ENCODE measurements around the gene CRACDL. TPM values are rescaled to one million over a fixed set of nuclear protein-coding genes. Genes with fewer than 3 reads are reported as not detected.
"Not testable (repeated sequence)": the region's sequence is repeated elsewhere in the genome, so short reads cannot be mapped to it uniquely, and the experiment has no call there.

CRACDL gene
- total RNA-seq, 4 donors from 2014 or later: 0.94 to 5.8 (median 1.8) TPM

DNA sequence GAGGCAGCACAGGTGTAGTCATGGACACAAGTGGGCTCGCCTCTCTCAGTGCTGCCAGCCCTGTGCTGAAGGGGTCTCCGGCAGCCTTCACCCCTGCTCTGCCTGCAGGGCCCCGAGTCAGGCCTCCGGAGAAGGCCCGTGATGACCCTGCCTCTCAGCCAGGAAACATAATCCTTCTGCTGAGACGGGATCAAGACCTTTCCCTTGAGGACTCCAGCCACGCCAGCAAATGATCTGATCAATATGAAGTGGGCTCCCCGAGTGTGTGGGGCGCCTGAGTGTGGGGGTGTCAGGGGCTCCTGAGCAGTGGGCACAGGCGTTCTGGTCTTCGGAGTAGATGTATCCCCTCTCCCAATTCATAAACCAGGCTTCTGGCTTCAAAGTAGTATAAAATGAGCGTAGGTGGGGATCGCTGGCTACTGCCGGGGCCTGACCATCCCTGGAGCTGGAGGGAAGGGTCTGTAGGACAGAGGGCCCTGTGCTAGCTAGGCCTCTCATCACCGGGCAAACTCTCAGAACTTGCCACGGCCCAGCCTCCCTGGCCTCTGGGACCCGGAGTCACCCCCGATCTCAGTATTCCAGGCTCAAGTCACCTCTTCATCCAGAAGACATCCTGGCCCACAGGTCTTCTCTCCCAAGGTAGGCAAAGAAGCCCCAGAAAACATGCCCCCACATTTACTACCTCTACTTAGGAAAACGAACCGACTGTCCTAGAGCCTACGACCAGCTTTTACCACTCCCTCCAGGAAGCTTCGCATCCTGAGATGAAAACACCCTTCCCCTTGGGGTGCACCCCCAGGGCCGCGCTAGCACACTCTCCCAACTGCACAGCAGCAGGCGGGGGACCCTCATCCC, 33.6 kb downstream of the CRACDL start:
- no peak for TF ChIP-seq POLR2AphosphoS5 (IDR thresholded peaks at IDR 0.05)
- TF ChIP-seq POLR2A (IDR thresholded peaks at IDR 0.05): no peak
- TF ChIP-seq, protein P1, sequence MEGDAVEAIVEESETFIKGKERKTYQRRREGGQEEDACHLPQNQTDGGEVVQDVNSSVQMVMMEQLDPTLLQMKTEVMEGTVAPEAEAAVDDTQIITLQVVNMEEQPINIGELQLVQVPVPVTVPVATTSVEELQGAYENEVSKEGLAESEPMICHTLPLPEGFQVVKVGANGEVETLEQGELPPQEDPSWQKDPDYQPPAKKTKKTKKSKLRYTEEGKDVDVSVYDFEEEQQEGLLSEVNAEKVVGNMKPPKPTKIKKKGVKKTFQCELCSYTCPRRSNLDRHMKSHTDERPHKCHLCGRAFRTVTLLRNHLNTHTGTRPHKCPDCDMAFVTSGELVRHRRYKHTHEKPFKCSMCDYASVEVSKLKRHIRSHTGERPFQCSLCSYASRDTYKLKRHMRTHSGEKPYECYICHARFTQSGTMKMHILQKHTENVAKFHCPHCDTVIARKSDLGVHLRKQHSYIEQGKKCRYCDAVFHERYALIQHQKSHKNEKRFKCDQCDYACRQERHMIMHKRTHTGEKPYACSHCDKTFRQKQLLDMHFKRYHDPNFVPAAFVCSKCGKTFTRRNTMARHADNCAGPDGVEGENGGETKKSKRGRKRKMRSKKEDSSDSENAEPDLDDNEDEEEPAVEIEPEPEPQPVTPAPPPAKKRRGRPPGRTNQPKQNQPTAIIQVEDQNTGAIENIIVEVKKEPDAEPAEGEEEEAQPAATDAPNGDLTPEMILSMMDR (IDR thresholded peaks at IDR 0.05): no peak
- no peak for TF ChIP-seq EP300 (IDR thresholded peaks at IDR 0.05)
- ATAC-seq: no peak
- Histone ChIP-seq H3K9me3 (no peaks in the 10 kb centered on the region), H3K27ac (no peak overlapping the region), H3K4me3 (no peak overlapping the region), H3K36me3 (no peaks in the 10 kb centered on the region), H3K27me3 (no peaks in the 10 kb centered on the region), H3K4me1 (no peaks in the 10 kb centered on the region)
- 72 to 80% methylated on average over 1 to 12 of the region's 25 CpGs for WGBS, 2 donors (ENCODE audit: low coverage in 1 of 2)

DNA sequence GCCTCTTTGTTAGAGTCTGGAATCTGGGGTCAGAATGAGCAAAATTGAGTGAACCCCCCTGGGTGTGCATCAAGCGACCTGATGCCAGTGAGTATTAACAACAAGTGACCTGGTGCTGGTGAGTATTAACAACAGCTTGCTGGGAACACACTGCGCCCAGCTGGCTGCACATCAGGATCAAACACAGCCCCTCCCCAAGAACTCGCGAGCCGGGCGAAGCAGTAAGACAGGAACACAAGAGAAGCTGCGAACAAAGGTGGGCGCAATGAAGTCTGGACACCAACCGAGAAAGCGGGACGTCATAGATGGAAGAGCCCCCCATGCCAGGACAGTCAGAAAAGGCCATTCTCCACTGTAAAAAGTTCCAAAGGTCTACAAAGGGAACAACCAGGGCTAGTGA, 34.3 kb downstream of the CRACDL start:
- H3K27me3 ChIP-seq: no peaks in the 10 kb centered on the region
- no peak overlapping the region for H3K4me3 ChIP-seq
- H3K4me1 ChIP-seq: no peaks in the 10 kb centered on the region
- no peak for ATAC-seq
- TF ChIP-seq EP300 (IDR thresholded peaks at IDR 0.05) (no peak), POLR2A (IDR thresholded peaks at IDR 0.05) (no peak), POLR2AphosphoS5 (IDR thresholded peaks at IDR 0.05) (no peak)
- TF ChIP-seq, protein P1 (IDR thresholded peaks at IDR 0.05): no peak
- H3K27ac ChIP-seq: no peak overlapping the region
- 92 to 95% methylated on average over 2 to 7 of the region's 11 CpGs for WGBS, 2 donors (ENCODE audit: low coverage in 1 of 2)
- no peaks in the 10 kb centered on the region for H3K36me3 ChIP-seq
- H3K9me3 ChIP-seq: no peaks in the 10 kb centered on the region

DNA sequence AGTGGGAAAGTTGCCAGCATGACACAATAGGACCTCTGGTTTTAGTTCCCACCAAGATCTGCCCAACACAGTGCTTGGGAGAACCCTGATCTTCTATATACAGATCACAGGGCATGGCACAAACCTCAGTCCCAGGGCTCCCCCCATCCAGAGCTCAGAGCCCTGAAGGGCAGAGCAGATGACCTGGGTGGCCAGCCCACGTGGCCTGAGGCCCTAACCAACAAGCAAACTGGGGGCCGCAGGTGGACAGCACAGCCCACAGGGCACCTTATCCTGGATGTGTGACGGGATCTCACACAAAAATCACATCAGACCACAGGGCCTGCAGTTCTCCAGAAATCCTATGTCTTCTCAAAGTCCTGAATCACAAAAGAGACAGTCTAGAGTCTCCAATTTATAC, 34.7 kb downstream of the CRACDL start:
- Histone ChIP-seq H3K36me3 (no peaks in the 10 kb centered on the region), H3K9me3 (no peaks in the 10 kb centered on the region), H3K27ac (no peak overlapping the region), H3K27me3 (no peaks in the 10 kb centered on the region), H3K4me3 (no peak overlapping the region), H3K4me1 (no peaks in the 10 kb centered on the region)
- TF ChIP-seq POLR2A (IDR thresholded peaks at IDR 0.05) (no peak), EP300 (IDR thresholded peaks at IDR 0.05) (no peak), POLR2AphosphoS5 (IDR thresholded peaks at IDR 0.05) (no peak)
- TF ChIP-seq, protein P1 (IDR thresholded peaks at IDR 0.05): no peak
- no peak for ATAC-seq
- WGBS, 2 donors (ENCODE audit: low coverage in 1 of 2): no CpG with 5 or more reads among the region's 3 CpGs

DNA sequence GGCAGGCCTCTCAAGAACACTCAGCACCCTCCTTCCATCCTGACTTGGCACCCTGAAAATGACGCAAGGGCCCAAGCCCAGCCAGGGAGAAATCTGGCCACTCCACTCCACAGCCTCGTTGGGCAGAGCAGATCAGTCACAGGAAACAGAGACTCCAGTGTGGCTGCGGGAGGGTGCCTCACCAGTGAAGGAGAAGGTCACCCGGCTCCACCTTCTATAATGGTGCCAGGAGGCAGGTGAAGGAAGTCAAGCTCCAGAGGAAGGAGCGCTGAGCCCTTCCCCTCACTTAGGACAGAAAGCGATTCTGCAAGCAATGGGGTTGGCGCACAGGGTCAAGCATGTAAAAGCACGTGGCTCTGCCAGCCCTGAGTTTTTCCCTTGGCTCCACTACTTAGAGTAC, 35.3 kb downstream of the CRACDL start:
- WGBS, 2 donors (ENCODE audit: low coverage in 1 of 2): 96% methylated on average over 3 of the region's 8 CpGs; no CpG with 5 or more reads in 1 of the 2 donors
- Histone ChIP-seq H3K4me1 (no peaks in the 10 kb centered on the region), H3K27me3 (no peaks in the 10 kb centered on the region), H3K4me3 (no peak overlapping the region), H3K36me3 (no peaks in the 10 kb centered on the region), H3K9me3 (no peaks in the 10 kb centered on the region), H3K27ac (no peak overlapping the region)
- ATAC-seq: no peak
- TF ChIP-seq, protein P1 (IDR thresholded peaks at IDR 0.05): no peak
- TF ChIP-seq EP300 (IDR thresholded peaks at IDR 0.05) (no peak), POLR2AphosphoS5 (IDR thresholded peaks at IDR 0.05) (no peak), POLR2A (IDR thresholded peaks at IDR 0.05) (no peak)

DNA sequence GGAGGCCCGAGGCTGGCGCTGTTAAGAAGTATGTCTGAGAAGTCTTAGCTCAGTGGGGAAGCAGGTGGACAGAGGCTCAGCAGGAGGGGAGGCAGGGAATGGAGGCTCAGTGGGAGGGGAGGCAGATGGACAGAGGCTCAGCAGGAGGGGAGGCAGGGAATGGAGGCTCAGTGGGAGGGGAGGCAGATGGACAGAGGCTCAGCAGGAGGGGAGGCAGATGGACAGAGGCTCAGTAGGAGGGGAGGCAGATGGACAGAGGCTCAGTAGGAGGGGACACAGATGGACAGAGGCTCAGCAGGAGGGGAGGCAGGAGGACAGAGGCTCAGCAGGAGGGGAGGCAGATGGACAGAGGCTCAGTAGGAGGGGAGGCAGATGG, 36.3 kb downstream of the CRACDL start:
- H3K27ac ChIP-seq, H3K27me3 ChIP-seq, H3K4me3 ChIP-seq, H3K4me1 ChIP-seq, H3K36me3 ChIP-seq, H3K9me3 ChIP-seq, ATAC-seq: not testable (repeated sequence)
- WGBS, 2 donors (ENCODE audit: low coverage in 1 of 2): 76 to 90% methylated on average over 2 of the region's 2 CpGs

All from gastroesophageal sphincter (tissue), 4 donors.